Adrenal gland (tissue), 12 donors: ENCODE results near the gene GALNT16. TPM values are rescaled to one million over a fixed set of nuclear protein-coding genes. Genes with fewer than 3 reads are reported as not detected.

Experiments
- DNase-seq, 7 donors: peaks; one replicate each; pipeline ENCODE4 v3.0.0-alpha.2; 2019 to 2020
- H3K27ac ChIP-seq, 5 donors: fragments of 200-600 bp; sonication (generic) in 4 of 5; 1 replicate in 3 of 5; 2 replicates in 2 of 5; pipeline versions ENCODE4 v1.5.1 to v1.8.0; 2016 to 2020; ENCODE audit warnings: mild to moderate bottlenecking in 1 of 5
- H3K27me3 ChIP-seq: fragments of 200-600 bp; 2 replicates; pipeline ENCODE4 v1.8.0; 2021
- H3K36me3 ChIP-seq, 2 donors: fragments of 200-600 bp; replicated peaks in 1 of 2; 1 replicate in 1 of 2; 2 replicates in 1 of 2; pipeline versions ENCODE4 v1.5.1 to v1.8.0; 2018 to 2022
- H3K4me1 ChIP-seq, 2 donors: fragments of 200-600 bp; replicated peaks in 1 of 2; 1 replicate in 1 of 2; 2 replicates in 1 of 2; pipeline versions ENCODE4 v1.5.1 to v1.8.0; 2018 to 2021
- H3K4me3 ChIP-seq, 4 donors: fragments of 200-600 bp; sonication (generic) in 3 of 4; one replicate each; pipeline ENCODE4 v1.5.1; 2016 to 2018
- H3K9me3 ChIP-seq, 3 donors: fragments of 200-600 bp; sonication (generic) in 1 of 3; replicated peaks in 1 of 3; 1 replicate in 2 of 3; 2 replicates in 1 of 3; pipeline versions ENCODE4 v1.5.1 to v1.8.0; 2016 to 2021
- POLR2A ChIP-seq, 2 donors: fragments of 450-650 bp; IDR thresholded peaks; one replicate each; pipeline ENCODE4 v1.6.1; 2017; ENCODE audit warnings: antibody characterized with exemption in 2 of 2, mild to moderate bottlenecking in 2 of 2, moderate library complexity in 1 of 2
- WGBS, 4 donors: extraction: QIAGEN DNeasy Blood & Tissue Kit in 2 of 4; methylation state at CpG; one replicate each; pipeline versions ENCODE4 v1.1.5 to v1.1.7; 2013 to 2017; 5-methylcytosine and 5-hydroxymethylcytosine counted together
- intact Hi-C, 2 donors: fragments of 100-400 bp; cut with DNase I; formaldehyde crosslinking; loops; one replicate each; pipeline versions ENCODE4 v1.14.1 to v1.15.0; 2022 to 2023
- polyA plus RNA-seq, 3 donors: library from polyadenylated mRNA; stranded (reverse); fragments of 200-250 nt in 2 of 3; fragments of 350-450 nt in 1 of 3; fragmentation: Illumina TruSeq in 1 of 3; extraction: RNeasy Lipid Tissue Mini Kit (QIAGEN cat#74804) in 1 of 3; gene quantifications; one replicate each; pipeline ENCODE4 v1.2.3, GENCODE V29; 2013 to 2014
- total RNA-seq, 9 donors: library from RNA; depleted of rRNA in 4 of 9; stranded (reverse); fragments of >200 nt in 4 of 9; fragments of 120-200 nt in 1 of 9; fragmentation: NEBNext Ultra II Directional in 1 of 9; extraction: Animal tissue kit (Norgen Biotek cat#: 25700) in 1 of 9; gene quantifications; one replicate each; pipeline versions ENCODE4 v1.1.0 to v1.2.4, GENCODE V29; 2013 to 2023
- TF ChIP-seq, protein P1 (sequence below), 6 experiments: fragments of 450-650 bp in 4 of 6; fragments of 200-600 bp in 2 of 6; sonication (generic) in 1 of 6; IDR thresholded peaks; 1 replicate in 5 of 6; 2 replicates in 1 of 6; pipeline versions ENCODE4 v1.5.1 to v1.8.0; 2016 to 2021; ENCODE audit warnings: antibody characterized with exemption in 6 of 6, mild to moderate bottlenecking in 2 of 6, moderate library complexity in 1 of 6
- donor health status: healthy with polysubstance abuse.
- donor health status: Bipolar disorder and iron deficiency.
- donor health status: DM: yes; HTN: yes; CAD: no.
- donor health status: DM: no; HTN: no; CAD: no.
- donor health status: DM: no; HTN: no; CAD: no.
- donor health status: DM: yes; HTN: yes; CAD: no.

Gene GALNT16
- total and polyA plus RNA-seq, 12 donors, result 7.4 to 38.1 (median 15.9) TPM

GRCh38 chr14:69373104-69373503 is 113.1 kb downstream of the GALNT16 start:
- no peak overlapping the region for H3K4me3 ChIP-seq
- peaks cover 0 to 6% of the 10 kb centered on the region in 2 donors for H3K36me3 ChIP-seq
- H3K4me1 ChIP-seq, result no peaks in the 10 kb centered on the region
- H3K27me3 ChIP-seq, result no peaks in the 10 kb centered on the region
- intact Hi-C loops, result no loop called here
- TF ChIP-seq, protein P1, sequence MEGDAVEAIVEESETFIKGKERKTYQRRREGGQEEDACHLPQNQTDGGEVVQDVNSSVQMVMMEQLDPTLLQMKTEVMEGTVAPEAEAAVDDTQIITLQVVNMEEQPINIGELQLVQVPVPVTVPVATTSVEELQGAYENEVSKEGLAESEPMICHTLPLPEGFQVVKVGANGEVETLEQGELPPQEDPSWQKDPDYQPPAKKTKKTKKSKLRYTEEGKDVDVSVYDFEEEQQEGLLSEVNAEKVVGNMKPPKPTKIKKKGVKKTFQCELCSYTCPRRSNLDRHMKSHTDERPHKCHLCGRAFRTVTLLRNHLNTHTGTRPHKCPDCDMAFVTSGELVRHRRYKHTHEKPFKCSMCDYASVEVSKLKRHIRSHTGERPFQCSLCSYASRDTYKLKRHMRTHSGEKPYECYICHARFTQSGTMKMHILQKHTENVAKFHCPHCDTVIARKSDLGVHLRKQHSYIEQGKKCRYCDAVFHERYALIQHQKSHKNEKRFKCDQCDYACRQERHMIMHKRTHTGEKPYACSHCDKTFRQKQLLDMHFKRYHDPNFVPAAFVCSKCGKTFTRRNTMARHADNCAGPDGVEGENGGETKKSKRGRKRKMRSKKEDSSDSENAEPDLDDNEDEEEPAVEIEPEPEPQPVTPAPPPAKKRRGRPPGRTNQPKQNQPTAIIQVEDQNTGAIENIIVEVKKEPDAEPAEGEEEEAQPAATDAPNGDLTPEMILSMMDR (IDR thresholded peaks at IDR 0.05), result no peak
- TF ChIP-seq POLR2A (IDR thresholded peaks at IDR 0.05), result no peak
- DNase-seq, result no peak
- no peak overlapping the region for H3K27ac ChIP-seq
- H3K9me3 ChIP-seq, result no peaks in the 10 kb centered on the region
- WGBS, 4 donors, result 4 to 100% (median 74%) methylated on average over 1 of the region's 1 CpG

GRCh38 chr14:69374235-69374634 is 114.3 kb downstream of the GALNT16 start:
- H3K27ac ChIP-seq, result no peak overlapping the region
- no peak for TF ChIP-seq POLR2A (IDR thresholded peaks at IDR 0.05)
- TF ChIP-seq, protein P1 (IDR thresholded peaks at IDR 0.05), result no peak
- H3K27me3 ChIP-seq, result no peaks in the 10 kb centered on the region
- intact Hi-C loops, result no loop called here
- no peaks in the 10 kb centered on the region for H3K4me1 ChIP-seq
- no peak for DNase-seq
- peaks cover 0 to 6% of the 10 kb centered on the region in 2 donors for H3K36me3 ChIP-seq
- H3K9me3 ChIP-seq, result no peaks in the 10 kb centered on the region
- no peak overlapping the region for H3K4me3 ChIP-seq

DNA sequence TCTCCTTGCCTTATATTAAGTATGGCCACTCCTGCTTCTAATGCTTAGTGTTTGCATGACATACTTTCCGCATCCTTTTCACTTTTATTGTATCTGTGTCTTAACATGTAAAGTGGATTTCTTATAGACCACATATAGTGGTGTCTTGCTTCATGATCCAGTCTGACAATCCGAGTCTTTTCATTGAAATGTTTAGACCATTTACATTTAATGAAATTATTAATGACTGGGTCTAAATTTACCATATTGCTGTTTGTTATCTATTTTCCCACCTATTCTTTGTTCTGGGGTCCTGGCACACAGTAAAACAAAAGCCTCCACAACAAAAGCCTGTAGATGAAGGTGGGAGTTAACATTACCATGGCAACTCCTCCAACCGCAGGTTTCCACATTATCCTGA is 115.2 kb downstream of the GALNT16 start:
- no peaks in the 10 kb centered on the region for H3K4me1 ChIP-seq
- TF ChIP-seq POLR2A (IDR thresholded peaks at IDR 0.05), result no peak
- TF ChIP-seq, protein P1 (IDR thresholded peaks at IDR 0.05), result no peak
- H3K27ac ChIP-seq, result no peak overlapping the region
- peaks cover 0 to 13% of the 10 kb centered on the region in 2 donors for H3K36me3 ChIP-seq
- no peaks in the 10 kb centered on the region for H3K9me3 ChIP-seq
- 81 to 100% (median 98%) methylated on average over 3 of the region's 3 CpGs for whole genome bisulfite sequencing, 4 donors
- intact Hi-C loops, result no loop called here
- no peak for DNase-seq
- H3K4me3 ChIP-seq, result no peak overlapping the region
- no peaks in the 10 kb centered on the region for H3K27me3 ChIP-seq

DNA sequence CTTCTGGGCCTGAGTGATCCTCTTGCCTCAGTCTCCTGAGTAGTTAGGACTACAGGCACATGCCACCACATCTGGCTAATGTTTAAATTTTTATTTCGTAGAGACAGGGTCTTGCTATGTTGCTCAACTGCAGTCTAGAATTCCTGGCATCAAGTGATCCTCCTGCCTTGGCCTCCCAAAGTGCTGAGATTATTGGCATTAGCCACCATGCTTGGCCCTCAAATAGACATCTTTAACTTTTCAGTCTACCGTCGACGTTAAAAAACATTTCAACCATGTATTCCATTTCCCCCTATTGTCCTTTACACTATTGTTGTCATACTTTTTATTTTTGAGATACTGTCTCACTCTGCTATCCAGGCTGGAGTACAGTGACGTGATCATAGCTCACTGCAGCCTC is 115.8 kb downstream of the GALNT16 start:
- H3K27ac ChIP-seq, result no peak overlapping the region
- no peaks in the 10 kb centered on the region for H3K27me3 ChIP-seq
- no peak overlapping the region for H3K4me3 ChIP-seq
- no peaks in the 10 kb centered on the region for H3K9me3 ChIP-seq
- WGBS, 4 donors, result 96 to 97% (median 96%) methylated on average over 5 of the region's 5 CpGs
- no peak for TF ChIP-seq POLR2A (IDR thresholded peaks at IDR 0.05)
- TF ChIP-seq, protein P1 (IDR thresholded peaks at IDR 0.05), result no peak
- H3K4me1 ChIP-seq, result no peaks in the 10 kb centered on the region
- intact Hi-C loops, result no loop called here
- peaks cover 0 to 17% of the 10 kb centered on the region in 2 donors for H3K36me3 ChIP-seq
- no peak for DNase-seq
